IMR-90 (cell line): ENCODE results near the gene CST7.

Source experiments
- BHLHE40 ChIP-seq: fragments of 150-350 bp; IDR thresholded peaks from 2 replicates; pipeline ENCODE4 v1.6.1; 2016; ENCODE audit warnings: mild to moderate bottlenecking, low read depth, low read length
- CHD1 ChIP-seq: IDR thresholded peaks from 2 replicates; pipeline ENCODE4 v1.6.1; 2012; ENCODE audit warnings: low read depth, low read length, improper control_type of control experiment
- MAZ ChIP-seq: IDR thresholded peaks from 2 replicates; pipeline ENCODE4 v1.6.1; 2012; ENCODE audit warnings: low read depth, mild to moderate bottlenecking, low read length, improper control_type of control experiment, moderate library complexity, borderline replicate concordance
- NFE2L2 ChIP-seq: fragments of 150-350 bp; IDR thresholded peaks from 2 replicates; pipeline ENCODE4 v1.6.1; 2016; ENCODE audit warnings: low read depth, mild to moderate bottlenecking, low read length
- POLR2A ChIP-seq: IDR thresholded peaks from 2 replicates; pipeline ENCODE4 v1.6.1; 2012; ENCODE audit warnings: mild to moderate bottlenecking, low read depth, low read length
- RAD21 ChIP-seq: IDR thresholded peaks from 2 replicates; pipeline ENCODE4 v1.6.1; 2012; ENCODE audit warnings: low read length, improper control_type of control experiment
- RCOR1 ChIP-seq: IDR thresholded peaks from 2 replicates; pipeline ENCODE4 v1.6.1; 2012; ENCODE audit warnings: mild to moderate bottlenecking, low read length, improper control_type of control experiment; ENCODE audit not compliant: insufficient replicate concordance
- RFX5 ChIP-seq: IDR thresholded peaks from 2 replicates; pipeline ENCODE4 v1.8.0; 2012; ENCODE audit warnings: low read depth, mild to moderate bottlenecking, low read length, moderate library complexity
- SMC3 ChIP-seq: fragments of 150-350 bp; IDR thresholded peaks from 2 replicates; pipeline ENCODE4 v1.6.1; 2016; ENCODE audit warnings: low read depth, mild to moderate bottlenecking, antibody characterized with exemption, low read length, moderate library complexity
- TF ChIP-seq, protein P1 (sequence below): conservative IDR thresholded peaks from 2 replicates; pipeline ENCODE4 v1.5.1; 2012; ENCODE audit warnings: mild to moderate bottlenecking, low read depth, low read length, improper control_type of control experiment
- TF ChIP-seq, protein P2 (sequence below): fragments of 150-350 bp; IDR thresholded peaks from 2 replicates; pipeline ENCODE4 v1.6.1; 2017; ENCODE audit warnings: mild to moderate bottlenecking, antibody characterized with exemption, low read length, low read depth

DNA sequence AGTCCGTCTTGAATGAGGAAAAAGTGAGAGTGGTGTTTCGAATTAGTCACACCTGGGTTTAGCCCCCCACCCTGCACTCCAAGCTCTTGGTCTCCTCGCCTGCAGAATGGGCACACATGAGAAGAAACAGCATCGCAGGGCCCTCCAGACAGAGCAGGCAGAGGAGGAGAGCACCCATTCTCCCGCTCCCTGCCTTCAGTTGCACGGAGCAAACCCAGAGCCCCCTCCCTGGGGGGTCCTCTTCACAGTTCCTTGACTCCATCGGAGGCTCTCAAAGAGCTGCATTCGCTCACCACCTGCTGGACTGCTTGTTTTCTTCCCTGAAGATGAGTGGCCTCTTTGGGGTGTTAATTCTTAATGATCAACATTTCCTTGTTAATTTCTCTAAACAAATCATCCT lies 5.1 kb downstream of the CST7 start:
- no peak for TF ChIP-seq SMC3
- TF ChIP-seq, protein P1, sequence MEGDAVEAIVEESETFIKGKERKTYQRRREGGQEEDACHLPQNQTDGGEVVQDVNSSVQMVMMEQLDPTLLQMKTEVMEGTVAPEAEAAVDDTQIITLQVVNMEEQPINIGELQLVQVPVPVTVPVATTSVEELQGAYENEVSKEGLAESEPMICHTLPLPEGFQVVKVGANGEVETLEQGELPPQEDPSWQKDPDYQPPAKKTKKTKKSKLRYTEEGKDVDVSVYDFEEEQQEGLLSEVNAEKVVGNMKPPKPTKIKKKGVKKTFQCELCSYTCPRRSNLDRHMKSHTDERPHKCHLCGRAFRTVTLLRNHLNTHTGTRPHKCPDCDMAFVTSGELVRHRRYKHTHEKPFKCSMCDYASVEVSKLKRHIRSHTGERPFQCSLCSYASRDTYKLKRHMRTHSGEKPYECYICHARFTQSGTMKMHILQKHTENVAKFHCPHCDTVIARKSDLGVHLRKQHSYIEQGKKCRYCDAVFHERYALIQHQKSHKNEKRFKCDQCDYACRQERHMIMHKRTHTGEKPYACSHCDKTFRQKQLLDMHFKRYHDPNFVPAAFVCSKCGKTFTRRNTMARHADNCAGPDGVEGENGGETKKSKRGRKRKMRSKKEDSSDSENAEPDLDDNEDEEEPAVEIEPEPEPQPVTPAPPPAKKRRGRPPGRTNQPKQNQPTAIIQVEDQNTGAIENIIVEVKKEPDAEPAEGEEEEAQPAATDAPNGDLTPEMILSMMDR: no peak
- TF ChIP-seq RFX5: no peak
- no peak for TF ChIP-seq BHLHE40
- no peak for TF ChIP-seq CHD1
- no peak for TF ChIP-seq POLR2A
- no peak for TF ChIP-seq NFE2L2
- TF ChIP-seq, protein P2, sequence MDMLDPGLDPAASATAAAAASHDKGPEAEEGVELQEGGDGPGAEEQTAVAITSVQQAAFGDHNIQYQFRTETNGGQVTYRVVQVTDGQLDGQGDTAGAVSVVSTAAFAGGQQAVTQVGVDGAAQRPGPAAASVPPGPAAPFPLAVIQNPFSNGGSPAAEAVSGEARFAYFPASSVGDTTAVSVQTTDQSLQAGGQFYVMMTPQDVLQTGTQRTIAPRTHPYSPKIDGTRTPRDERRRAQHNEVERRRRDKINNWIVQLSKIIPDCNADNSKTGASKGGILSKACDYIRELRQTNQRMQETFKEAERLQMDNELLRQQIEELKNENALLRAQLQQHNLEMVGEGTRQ: no peak
- TF ChIP-seq RAD21: no peak
- no peak for TF ChIP-seq MAZ
- TF ChIP-seq RCOR1: no peak
